SK-MEL-5 (cell line): ENCODE results near the gene CEP19. TPM values are rescaled to one million over a fixed set of nuclear protein-coding genes. Genes with fewer than 3 reads are reported as not detected.

Experiments
- DNase-seq: peaks from one replicate; pipeline ENCODE4 v3.0.0-alpha.2; 2016; ENCODE audit warnings: low read depth, low spot score
- in situ Hi-C: cut with HindIII; loops from 2 replicates; pipeline ENCODE4 v1.10.0; 2016; ENCODE audit warnings: low sequenced_read_pairs, high pct_unique_total_duplicates, low pct_unique_long_range_greater_than_20kb
- small RNA-seq, 2 experiments: library from RNA; depleted of rRNA; stranded (forward); fragments of <200 nt; gene quantifications; one replicate each; pipeline ENCODE3, GENCODE V24; 2014
- total RNA-seq: library from RNA; depleted of rRNA; stranded (reverse); fragments of >200 nt; shearing (Covaris generic); gene quantifications from 2 replicates; pipeline ENCODE4 v1.2.3, GENCODE V29; 2014; rRNA removed

Gene CEP19
- total RNA-seq, 1 experiment from 2014 or later = 6.7 TPM

DNA sequence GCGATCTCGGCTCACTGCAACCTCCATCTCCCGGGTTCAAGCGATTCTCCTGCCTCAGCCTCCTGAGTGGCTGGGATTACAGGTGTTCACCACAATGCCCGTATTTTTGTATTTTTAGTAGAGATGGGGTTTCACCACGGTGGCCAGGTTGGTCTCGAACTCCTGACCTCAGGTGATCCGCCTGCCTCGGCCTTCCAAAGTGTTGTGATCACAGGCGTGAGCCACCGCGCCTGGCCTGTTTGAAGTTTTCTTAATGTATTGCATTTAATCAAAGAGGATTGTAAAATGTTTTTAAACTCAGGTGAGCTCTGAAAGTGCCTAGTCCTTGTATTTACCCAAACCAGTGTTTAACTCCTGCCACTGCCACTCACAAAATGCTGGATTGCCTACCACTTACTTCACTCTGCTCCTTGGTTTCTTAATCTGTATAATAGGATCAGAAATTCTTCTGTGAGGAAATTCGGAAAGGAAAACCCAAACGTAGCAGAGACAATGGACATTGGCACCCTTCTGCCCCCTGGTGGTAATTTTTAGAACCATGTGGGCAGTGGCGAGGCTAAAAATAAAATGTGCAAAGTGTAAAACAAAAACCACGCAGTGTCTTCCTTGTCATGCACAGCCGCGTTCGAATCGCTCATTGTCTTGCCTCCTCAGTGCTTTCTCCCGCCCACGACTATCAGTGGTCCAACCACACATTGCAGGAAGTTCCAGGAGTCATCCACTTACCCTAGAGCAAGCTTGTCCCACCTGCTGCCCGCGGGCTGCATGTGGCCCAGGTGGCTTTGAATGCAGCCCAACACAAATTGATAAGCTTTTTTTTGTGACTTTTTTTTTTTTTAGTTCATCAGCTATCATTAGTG, 27.3 kb downstream of the CEP19 start:
- in situ Hi-C loops = no loop called here
- DNase-seq = peak; percentile 81

DNA sequence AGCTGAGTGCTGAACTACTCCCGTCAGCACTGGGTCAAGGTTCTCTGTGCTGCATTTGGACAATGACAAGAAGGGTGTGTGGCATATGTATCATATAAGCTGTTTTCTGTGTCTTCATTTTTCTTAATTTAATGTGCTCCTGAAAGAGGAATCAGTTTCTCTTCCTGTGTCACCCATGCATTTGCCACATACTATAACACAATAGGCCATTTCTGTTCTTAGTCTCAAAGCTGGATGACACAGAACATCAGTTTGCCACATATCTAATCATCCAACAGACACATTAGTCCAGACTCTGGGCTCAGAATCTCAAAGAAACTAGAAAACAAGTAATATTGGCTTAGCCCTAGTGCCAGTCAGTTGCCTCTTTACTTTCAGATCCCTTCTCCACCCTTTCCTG, 34.1 kb downstream of the CEP19 start:
- in situ Hi-C loops = no loop called here

GRCh38 chr3:196677353-196677752, 34.7 kb downstream of the CEP19 start:
- in situ Hi-C loops = no loop called here
- no peak for DNase-seq

More for the DNA sequence above, 34.1 kb downstream of the CEP19 start:
- no peak for DNase-seq

- DNase-seq = no peak
- in situ Hi-C loops = no loop called here
Measured at GRCh38 chr3:196673632-196674031, 38.4 kb downstream of the CEP19 start.

DNA sequence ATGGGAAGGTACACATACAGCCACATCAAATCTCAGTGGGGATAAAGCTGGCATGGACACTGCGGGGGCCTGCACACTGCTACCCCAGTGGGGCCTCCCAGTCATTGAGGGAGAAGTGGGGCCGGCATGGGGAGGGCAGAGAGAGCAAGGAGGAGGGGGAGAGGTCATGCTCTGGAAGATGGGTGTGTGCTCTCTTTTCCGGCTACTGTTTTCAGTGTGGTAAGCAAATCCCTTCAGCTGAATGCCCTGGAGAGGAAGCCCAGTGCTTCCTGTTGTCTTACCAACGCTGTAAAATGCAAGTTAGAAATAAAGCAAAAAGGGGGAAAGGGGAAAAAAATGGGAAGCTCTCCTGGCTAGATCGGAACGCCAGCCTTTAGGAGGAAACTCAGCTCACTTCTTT, 41.7 kb downstream of the CEP19 start:
- in situ Hi-C loops = no loop called here
- DNase-seq = no peak

- in situ Hi-C loops = no loop called here
- DNase-seq = no peak
Measured at GRCh38 chr3:196667056-196667825, 44.8 kb downstream of the CEP19 start.

DNA sequence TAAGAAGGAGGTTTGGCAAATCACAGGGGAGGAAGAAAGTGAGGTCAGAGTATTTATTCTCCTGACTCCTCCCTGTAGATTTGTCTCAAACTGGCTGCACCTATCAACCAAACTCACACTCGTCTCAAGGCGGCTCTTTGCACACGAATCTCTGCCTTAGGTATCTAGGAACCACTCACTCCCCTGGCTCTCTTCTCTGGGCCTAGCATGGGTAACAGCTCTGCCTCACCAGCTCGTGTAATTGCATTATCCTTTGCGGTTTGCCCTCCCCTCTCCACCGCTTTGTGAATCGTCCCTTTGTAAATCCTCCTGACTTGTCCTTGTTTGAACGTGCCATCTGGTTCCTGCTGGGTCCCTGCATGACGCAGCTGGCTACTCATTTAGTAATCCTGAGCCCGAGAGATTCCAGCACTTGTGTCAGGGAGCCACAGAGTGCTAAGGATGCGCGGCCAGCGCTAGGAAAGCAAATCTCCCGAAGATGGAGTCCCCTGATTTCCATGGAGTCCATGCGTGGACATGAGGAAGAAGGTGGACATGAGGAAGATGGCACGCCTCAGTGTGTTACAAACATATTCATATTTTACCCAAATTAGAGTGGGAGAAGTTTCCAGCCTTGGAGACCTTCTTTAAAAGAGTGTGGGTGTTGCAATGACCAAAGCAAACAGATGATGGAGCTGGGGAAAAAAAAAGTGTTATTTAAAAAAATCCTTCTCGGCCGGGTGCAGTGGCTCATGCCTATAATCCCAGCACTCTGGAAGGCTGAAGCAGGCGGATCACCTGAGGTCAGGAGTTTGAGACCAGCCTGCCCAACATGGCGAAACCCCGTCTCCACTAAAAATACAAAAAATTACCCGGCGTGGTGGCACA, 45.8 kb downstream of the CEP19 start:
- peak; percentile 97 for DNase-seq
- in situ Hi-C loops = no loop called here

DNA sequence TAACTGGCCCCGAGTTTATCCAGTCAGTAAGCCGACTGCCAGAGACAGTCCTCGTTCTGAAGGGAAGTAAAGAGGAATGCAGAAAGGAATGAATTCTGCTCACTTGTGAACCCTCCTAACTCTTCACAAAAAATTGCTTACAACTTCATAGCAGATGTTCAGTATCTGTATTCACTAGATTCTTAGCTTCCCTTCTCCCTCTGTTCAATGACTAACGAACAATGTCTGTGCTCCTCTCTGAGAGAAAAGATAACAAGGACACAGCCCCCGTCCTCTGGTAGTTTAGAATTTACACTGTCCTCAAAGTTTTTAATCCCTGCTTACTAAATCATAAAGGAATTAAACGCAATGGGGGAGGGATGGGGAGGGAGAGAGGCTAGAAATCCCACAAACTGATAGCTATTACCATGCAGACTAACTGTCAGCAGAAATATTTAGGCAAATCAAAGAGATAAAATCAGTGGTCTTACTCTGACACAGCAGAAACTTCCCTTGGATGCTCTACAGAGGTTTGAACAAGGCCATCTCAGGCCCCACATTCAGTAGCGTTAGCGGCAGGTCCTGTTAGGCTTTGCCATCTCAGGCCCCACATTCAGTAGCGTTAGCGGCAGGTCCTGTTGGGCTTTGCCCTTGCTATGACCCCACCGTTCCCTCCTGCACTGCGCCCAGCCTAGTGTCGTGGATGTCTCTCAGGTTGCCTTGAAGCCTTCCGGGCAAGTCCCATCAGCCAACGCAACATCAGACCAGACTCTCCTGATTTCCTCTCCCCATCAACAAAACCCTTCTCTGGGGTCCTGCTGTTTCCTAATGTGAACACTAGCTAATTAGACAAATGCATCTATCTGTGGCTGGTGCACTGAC, 49.1 kb downstream of the CEP19 start:
- DNase-seq = no peak
- in situ Hi-C loops = no loop called here

DNA sequence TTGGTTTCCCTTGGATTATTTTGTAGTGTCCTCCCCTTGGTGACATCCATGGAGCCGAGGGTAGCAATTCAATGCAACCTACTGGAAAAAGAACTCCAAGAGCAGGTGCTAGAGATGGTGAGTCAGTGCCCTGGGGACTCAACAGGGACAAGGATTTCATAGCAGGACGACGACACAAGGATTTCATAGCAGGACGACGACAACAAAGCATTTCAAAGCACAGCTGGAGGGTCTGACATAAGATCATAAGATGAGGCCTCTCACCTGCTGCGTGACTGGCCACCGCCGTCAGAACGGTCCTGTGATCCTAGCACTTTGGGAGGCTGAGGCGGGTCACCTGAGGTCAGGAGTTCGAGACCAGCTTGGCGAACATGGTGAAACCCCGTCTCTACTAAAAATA, 50.0 kb downstream of the CEP19 start:
- in situ Hi-C loops = no loop called here
- DNase-seq = no peak

DNA sequence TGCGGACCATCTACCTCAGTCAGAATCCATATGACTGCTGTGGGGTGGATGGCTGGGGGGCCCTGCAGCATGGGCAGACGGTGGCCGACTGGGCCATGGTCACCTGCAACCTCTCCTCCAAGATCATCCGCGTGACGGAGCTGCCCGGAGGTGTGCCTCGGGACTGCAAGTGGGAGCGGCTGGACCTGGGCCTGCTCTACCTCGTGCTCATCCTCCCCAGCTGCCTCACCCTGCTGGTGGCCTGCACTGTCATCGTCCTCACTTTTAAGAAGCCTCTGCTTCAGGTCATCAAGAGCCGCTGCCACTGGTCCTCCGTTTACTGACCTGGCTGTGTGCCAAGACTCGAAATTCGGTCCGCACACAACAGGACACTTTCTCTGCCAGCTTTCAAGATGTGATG, 50.6 kb downstream of the CEP19 start:
- in situ Hi-C loops = no loop called here
- no peak for DNase-seq

DNA sequence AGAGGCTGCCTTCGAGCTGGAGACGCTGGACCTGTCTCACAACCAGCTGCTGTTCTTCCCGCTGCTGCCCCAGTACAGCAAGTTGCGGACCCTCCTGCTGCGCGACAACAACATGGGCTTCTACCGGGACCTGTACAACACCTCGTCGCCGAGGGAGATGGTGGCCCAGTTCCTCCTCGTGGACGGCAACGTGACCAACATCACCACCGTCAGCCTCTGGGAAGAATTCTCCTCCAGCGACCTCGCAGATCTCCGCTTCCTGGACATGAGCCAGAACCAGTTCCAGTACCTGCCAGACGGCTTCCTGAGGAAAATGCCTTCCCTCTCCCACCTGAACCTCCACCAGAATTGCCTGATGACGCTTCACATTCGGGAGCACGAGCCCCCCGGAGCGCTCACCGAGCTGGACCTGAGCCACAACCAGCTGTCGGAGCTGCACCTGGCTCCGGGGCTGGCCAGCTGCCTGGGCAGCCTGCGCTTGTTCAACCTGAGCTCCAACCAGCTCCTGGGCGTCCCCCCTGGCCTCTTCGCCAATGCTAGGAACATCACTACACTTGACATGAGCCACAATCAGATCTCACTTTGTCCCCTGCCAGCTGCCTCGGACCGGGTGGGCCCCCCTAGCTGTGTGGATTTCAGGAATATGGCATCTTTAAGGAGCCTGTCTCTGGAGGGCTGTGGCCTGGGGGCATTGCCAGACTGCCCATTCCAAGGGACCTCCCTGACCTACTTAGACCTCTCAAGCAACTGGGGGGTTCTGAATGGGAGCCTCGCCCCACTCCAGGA, 51.5 kb downstream of the CEP19 start:
- in situ Hi-C loops = no loop called here
- no peak for DNase-seq

DNA sequence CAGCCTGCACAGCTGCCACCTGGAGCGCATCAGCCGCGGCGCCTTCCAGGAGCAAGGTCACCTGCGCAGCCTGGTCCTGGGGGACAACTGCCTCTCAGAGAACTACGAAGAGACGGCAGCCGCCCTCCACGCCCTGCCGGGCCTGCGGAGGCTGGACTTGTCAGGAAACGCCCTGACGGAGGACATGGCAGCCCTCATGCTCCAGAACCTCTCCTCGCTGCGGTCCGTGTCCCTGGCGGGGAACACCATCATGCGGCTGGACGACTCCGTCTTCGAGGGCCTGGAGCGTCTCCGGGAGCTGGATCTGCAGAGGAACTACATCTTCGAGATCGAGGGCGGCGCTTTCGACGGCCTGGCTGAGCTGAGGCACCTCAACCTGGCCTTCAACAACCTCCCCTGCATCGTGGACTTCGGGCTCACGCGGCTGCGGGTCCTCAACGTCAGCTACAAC, 52.1 kb downstream of the CEP19 start:
- in situ Hi-C loops = no loop called here
- DNase-seq = no peak

Small RNA genes lying within 50 kb of the gene (small RNA-seq; reads per million reads assigned to genes)
- 0 to 0.05 reads per million in 2 experiments for gene RNU4-89P
- gene RNU6-646P = 0 reads per million in 2 experiments

Other genes starting within 250 kb of the CEP19 start
- gene RNF168, start 208.5 kb downstream of the CEP19 start, total RNA-seq = 7.1 and 7.7 TPM in 2 replicates
- not detected in 2 replicates for gene SMCO1, start 196.9 kb downstream of the CEP19 start, total RNA-seq
- 6.6 and 7.1 TPM in 2 replicates for gene WDR53, start 143.7 kb downstream of the CEP19 start, total RNA-seq
- 14.0 and 15.8 TPM in 2 replicates for gene FBXO45, start 143.6 kb downstream of the CEP19 start, total RNA-seq
- gene NRROS, start 72.6 kb downstream of the CEP19 start, total RNA-seq = 3.2 and 6.2 TPM in 2 replicates
- gene PIGX, start 127 bp upstream of the CEP19 start, total RNA-seq = 51.5 and 58.9 TPM in 2 replicates
- gene PAK2, start 27.6 kb upstream of the CEP19 start, total RNA-seq = 26.7 and 30.8 TPM in 2 replicates
- 40.0 and 41.9 TPM in 2 replicates for gene SENP5, start 155.7 kb upstream of the CEP19 start, total RNA-seq
- 90.4 and 94.8 TPM in 2 replicates for gene NCBP2, start 230.3 kb upstream of the CEP19 start, total RNA-seq